ENCODE measurements around the gene SPTB.

The SPTB gene

DNA sequence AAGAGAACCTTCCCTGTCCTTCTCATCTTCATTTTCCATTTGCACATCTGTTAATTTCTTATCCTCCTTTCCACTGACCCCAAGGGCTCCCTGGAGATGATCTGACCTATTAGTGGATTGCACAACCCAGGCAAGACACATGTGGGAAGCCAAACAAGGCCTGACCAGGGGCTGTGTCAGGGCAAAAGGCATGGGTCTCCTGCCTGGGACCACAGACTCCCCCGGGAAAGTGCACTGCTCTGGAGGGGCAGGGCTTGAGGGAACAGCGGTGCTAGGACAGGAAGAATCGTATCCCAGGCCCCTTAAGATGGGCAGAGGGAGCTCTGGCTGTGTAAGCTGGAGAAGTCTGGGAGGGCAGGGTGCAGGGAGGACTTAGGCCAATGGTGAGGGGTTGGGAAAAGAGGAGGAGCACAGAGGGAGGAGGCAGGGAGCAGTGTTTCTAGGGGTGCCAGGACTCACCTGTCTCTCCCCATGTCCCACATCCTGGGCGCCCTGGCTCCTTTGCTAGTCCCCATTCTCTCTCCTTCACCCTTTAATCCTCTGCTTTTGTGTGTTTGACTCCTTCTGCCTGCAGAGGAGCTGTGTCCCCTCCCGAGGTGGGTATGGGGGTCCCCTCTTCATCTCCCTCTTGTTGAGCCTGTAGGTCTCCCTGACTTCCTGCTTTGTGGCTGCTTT is 150.2 kb downstream of the SPTB start:
- no peak for DNase-seq (ENCODE audit: low spot score)

DNA sequence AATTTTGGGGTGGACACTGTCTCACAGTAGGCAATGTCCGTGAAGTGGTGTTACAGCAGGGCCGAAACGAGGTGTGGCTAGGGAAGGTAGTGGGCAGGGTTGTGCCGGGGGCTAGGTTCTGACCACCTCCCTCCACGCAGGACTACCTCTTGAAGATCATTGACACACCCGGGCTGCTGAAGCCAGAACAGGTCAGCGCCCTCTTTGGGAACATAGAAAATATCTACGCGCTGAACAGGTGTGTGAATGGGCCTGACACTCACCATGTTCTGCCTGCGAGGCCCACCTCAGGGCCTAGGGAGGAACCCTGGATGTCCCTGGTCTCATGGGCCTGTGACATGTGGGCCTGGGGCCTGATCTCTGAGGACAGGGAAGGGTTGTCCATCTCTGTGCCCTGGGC is 150.9 kb downstream of the SPTB start:
- no peak for DNase-seq (ENCODE audit: low spot score)

DNA sequence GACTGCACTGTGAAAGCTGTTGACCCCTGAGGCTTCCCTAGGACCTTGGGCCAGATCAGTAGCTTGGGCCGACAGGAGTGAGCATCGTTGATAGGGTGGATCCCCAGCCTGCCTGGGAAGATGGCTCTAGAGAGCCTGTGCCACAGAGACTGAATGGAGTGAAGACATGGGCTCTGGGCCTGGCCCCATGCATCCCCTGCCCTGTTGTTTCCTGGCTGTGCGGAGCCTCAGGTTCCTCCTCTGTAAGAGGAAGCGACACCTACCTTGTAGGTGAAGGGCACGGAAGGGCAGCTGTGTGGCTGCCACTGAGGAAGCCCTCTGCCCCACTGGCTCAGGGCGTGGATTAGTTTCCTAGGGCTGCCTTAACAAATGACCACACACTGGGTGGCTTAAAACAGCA is 151.6 kb downstream of the SPTB start:
- DNase-seq (ENCODE audit: low spot score): no peak

DNA sequence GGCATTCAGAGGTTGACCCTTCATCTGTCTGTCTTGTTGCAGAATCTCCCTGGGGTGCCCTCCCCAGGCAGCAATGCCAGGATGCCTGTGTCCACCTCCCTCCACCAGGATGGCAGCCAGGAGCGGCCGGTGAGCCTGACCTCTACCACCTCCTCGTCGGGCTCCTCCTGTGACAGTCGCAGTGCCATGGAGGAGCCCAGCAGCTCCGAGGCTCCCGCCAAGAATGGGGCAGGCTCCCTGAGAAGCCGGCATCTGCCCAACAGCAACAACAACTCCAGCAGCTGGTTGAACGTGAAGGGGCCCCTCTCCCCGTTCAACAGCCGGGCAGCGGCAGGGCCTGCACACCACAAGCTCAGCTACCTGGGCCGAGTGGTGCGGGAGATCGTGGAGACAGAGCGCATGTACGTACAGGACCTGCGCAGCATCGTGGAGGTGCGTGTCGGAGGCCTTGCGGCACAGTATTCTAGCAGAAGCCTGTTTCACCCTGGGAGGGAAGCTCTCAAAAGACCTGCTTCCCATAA is 152.1 kb downstream of the SPTB start:
- no peak for DNase-seq (ENCODE audit: low spot score)

DNA sequence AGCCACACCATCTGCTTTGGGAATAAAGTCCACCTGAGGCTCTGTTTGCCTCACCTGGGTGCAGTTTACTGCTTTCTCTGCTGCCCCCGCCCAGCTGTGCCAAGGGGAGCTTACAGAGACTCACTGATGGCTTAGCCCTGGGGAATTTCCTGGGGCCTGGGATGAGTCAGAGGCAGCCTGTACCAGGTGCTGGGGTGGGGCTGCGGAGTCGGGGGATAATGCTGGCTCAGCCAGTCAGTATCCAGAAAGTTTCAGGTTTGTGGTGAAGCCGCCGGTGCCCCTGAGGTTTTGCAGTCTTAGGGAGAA is 153.2 kb downstream of the SPTB start:
- DNase-seq (ENCODE audit: low spot score): no peak

DNA sequence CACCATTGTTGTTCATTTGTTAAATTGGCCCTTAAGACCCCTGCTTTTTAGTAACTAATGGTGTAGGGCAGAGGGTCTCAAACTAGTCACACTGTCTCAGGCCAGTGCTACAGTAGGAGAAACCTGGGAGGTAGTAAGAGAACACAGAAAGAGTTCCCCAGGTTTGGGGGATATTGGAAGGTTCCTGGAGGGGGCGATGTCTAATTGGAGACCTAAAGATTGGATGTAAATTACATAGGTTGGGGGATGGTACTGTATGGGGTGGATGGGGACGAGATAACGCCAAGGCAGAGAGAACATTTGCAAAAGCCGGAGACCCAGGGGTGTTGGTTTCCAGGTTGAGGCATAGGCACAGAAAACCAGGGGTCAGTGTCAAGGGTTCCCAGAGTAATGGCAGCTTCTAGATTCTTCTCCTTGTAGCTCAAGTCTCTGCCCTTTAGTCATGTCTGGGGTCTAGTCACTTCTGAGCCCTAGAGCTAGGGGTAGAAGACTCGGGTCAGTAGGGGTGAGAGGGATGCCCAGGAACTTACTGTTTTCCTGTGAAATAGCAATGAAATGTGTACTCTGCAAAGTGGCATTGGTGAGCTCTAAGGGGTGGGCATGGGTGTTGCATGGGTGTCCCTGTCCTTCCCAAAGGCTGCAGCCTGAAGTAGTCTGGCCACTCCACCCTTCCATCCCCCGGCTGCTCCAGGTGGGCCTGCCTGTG is 153.7 kb downstream of the SPTB start:
- DNase-seq (ENCODE audit: low spot score): no peak

DNA sequence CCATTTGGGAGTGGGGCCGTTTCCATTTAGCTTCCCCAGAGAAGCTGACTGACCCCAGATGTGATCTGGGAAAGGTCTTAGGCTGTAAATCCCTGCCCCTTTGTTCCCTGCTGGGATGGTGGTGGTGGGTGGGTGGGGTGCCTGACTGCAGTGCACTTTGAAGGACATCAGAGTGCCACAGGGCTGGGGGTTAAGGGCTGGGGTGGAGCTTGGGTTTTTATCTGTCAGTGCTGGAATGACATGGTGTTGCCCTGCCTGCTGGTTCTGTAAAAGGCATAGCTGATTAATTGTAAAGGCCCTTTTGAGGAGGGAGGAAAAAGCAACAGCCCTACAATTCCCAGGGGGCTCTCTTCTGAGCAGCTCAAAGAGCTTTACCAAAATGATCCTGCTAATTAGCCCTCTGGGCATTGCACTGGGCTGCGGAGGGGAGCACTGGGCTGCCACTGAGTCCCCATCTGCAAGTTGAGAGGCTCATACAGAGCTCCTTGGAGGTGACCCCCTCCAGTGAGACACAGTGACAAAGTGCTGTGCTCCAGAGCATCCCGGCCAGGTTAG is 154.4 kb downstream of the SPTB start:
- no peak for DNase-seq (ENCODE audit: low spot score)

DNA sequence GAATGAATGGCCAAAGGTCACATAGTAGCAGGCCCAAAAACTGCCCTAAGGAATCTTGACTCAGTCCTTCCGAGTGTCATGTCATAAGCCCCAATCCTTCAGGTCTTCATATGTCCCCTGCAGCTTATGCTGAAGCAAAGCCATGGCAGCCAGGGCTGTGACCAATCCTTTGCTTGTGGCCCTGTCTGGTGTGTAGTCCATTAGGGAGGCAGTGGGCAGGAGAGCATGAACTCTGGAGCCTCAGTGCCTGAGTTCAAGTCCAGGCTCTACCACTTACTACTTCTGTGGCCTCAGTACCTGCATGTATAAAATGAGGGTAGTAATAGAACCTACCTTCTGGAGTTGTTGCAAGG is 155.2 kb downstream of the SPTB start:
- DNase-seq (ENCODE audit: low spot score): no peak

DNA sequence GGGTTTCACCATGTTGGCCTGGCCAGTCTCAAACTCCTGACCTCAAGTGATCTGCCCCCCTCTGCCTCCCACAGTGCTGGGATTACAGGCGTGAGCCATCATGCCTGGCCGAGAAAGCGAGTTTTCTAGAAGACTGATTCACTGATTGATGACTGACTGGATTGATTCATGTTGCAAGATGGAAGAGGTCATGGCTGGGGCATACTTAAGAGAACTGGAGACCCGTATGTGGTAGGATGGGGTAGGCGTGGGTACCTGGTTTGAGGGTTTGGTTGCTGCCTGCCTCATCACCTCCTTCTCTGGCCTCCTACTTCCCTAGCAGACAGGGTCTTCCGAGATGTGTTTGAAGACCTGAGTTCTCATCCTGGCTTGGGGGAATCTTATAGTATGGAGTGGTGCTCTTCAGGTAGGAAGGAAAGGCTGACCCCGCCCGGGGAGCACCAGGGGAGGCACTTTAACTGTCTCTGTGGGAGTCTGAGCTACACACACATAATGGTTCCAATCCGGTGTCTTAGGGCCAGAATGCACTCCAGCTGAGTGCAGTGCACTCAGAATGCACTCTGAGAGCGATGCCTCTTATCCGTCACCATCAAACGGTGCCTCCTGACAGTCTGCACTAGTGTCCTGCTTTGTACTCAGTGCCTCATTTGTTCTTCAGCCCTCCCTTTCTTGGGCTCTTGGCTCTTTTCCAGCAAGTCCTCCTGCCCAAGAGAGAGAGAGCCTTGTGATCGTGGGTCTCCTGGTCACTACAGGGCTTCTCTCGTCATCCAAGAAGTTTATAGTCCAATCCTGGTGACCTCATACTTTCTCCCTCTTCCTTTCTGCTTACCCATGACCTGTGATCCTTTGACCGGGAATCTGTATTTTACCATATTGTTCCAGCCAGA is 155.8 kb downstream of the SPTB start:
- DNase-seq (ENCODE audit: low spot score): peak; percentile 11

DNA sequence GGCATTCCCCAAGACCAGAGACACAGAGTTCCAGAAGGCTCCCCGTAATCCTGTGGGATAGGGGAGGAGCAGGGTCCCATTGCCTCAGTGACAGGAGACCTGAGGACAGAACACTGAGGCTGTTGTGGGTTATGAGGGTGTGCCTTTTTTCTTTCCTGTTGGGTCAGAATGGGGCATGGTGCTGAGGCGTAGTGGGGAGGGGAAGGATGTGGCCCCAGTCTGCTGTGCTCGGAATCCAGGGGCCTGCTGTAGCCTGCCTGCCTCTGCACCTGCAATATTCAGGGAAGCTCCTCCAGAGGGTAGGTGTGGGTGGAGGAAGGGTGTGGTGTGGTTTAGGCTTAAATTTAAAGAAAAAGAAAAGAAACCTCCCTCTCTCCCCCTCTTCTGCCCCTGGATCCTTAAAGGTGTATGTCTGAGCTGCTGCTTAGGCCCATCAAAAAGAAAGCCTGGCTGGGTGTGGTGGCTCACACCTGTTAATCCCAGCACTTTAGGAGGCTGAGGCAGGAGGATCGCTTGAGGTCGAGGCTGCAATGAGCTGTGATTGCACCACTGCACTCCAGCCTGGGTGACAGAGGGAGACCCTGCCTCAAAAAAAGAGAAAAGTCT is 156.8 kb downstream of the SPTB start:
- no peak for DNase-seq (ENCODE audit: low spot score)

DNA sequence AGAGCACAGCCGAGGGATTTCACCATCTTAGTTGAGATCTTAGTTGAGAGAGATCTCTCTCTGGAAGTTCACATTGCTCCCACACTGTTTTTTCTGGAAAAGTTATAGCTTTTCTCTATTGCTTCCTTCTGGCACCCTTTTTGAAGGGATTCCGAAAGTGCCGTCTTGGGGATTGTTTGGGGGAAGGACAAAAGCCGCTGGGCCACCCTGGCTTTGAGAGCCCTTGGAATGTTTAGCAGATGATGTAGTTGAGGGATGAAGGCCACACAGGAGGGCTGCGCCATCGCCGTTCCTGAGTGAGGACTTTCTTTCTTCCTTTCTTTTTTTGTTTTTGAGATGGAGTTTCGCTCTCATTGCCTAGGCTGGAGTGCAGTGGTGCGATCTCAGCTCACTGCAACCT is 157.8 kb downstream of the SPTB start:
- DNase-seq (ENCODE audit: low spot score): no peak

DNA sequence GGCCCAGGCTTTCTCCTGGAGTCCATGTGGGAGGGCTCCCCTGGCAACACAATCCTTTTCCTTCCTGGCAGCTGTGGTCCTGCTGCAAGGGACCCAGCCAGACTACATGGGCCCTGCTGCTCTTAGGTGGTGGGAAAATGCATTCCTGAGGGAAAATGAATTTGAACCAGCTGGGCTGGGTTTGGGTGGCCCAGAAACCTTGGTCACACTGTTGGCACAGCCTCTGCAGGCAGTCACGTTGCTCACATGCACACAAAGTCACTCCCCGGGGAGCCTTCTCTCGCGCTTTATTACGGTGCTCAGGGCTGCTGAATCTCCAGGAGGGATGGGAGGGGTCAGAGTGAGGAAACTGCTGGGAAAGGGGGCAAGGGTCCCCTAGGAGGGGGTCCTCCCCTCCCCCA is 158.3 kb downstream of the SPTB start:
- no peak for DNase-seq (ENCODE audit: low spot score)

DNA sequence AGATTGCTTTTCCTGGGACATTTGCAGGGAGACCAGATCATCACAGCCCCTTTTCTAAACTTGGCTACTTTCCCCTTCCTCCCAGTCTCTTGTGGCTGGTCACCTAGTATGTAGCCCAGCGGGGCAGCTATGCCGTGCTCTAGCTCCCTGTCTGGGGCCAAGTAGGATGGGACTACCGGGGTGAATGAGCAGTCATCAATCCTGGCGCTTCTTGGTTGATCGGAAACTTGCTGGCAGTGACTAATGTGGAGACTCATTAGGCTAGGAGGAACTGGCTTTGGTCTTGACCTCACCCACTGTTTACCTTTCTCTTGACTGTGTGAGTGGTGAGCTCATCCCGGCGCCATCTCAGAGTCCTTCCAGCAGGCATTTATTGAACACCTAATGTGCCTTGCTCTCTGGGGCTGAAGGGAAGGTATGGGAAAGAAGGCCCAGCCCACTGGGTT is 159.6 kb downstream of the SPTB start:
- DNase-seq (ENCODE audit: low spot score): no peak

DNA sequence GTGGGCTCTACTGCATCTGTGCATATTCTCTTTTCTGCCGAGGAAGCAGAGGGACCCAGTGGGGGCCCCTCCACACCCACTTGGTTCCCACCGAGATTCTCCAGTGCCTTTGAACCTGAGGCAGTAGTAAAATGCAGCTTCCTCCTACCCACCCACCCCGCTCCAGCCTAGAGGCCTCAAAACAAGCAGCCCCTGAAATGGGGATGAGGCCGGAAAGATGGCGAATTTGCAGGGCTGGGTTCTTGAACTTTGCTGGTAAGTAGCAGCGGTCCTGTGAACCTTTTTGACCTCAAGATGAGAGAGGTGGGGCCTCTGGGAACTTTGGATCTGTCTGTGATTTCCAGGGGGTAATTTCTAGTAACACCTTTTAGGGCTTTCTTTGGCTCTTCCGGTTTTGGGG is 160.1 kb downstream of the SPTB start:
- no peak for DNase-seq (ENCODE audit: low spot score)

DNA sequence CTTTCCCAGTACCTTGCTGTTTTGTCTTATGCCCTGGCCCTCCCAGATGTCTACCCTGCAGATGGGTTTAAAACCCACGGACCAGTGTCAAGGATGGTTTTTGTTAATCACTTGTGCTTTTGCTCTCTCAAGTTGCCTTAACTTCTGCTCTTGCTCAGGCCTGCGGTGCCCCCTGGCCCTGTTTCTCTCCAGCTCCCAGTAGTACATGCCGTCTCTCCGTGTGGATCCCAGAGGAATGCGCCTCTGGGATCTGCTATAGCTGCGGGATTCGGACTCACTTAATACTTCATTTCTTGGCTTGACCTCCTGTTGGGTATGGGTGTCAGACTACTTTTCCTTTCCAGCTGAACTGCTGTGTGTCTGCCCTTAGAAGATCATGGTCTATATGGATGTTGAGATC is 160.9 kb downstream of the SPTB start:
- no peak for DNase-seq (ENCODE audit: low spot score)

DNA sequence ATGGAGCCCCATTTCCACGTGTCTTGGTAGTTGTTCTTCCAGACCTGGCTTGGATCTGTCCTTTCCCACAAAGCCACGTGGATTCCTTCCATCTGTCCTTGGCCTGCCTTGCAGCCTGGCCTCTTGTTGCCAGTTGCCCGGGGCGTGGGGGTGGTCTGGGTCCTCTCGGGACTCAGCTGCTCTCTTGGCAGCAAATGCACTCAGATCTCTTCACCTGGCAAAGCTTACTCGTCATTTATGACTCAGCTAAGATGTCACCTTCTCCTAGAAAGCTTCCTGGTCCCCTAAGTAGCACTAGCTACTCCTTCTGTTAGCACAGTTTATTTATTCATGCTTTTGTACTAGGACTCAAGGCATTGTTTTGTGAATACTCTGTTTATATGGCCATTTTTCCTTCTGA is 161.8 kb downstream of the SPTB start:
- no peak for DNase-seq (ENCODE audit: low spot score)

DNA sequence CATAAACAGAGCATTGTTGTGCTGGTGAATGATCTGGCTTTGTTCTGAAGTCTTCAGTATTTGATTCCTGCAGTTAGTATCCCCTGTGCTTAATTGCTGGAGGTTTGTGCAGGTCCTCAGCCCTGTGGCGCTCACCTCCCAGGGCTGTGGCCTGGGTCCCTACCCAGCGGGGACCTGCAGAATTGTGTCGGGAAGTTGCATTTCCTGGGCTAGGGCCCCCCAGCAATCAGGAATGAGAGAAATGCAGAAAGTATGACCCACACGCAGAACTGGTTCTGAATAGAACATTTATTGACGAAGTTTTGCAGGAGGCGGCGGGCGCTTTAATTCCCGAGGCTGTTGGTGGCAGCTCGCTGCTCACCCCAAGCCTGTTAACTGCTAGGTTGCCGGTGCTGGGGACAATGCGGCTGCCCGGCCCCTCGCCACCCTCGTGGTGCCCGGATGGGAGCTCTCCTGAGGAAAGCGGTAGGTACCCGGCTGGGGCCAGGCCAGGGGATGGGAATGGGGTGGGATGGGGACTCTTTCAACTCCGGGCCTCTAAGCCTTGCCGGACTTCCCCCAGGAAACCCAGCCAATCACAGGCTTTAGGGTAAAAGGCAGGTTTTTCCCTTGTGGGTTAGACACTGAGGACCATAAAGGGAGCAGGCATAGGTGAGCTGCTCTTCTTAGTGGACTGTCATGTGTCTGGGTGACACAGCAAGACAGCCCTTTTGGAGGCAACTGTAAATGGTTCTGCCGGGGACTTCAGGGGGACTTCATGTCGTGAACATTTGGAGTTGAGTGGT is 163.9 kb downstream of the SPTB start:
- no peak for DNase-seq (ENCODE audit: low spot score)

DNA sequence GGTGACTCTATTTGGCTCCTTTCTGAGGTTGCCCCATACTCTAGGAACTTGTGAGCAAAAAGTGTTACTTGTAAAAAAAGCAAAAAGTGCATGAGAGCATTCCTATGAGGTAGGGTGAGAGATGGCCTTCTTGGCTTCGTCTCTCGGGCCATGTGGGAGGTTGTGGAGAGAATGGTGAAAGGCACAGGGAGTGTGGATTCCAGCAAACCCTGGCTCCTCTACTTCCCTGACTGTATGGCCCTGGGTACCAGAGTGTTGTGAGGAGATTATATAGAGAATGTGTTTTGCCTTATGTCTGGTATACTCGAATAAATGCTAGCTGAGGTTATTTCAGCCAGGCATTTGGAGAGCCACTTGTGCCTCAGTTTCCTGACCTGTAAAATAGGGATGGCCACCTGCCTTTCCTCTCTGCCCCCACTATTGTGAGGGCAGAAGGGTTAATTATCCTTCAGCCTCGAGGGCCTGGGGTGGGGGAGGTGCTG is 164.5 kb downstream of the SPTB start:
- DNase-seq (ENCODE audit: low spot score): no peak

DNA sequence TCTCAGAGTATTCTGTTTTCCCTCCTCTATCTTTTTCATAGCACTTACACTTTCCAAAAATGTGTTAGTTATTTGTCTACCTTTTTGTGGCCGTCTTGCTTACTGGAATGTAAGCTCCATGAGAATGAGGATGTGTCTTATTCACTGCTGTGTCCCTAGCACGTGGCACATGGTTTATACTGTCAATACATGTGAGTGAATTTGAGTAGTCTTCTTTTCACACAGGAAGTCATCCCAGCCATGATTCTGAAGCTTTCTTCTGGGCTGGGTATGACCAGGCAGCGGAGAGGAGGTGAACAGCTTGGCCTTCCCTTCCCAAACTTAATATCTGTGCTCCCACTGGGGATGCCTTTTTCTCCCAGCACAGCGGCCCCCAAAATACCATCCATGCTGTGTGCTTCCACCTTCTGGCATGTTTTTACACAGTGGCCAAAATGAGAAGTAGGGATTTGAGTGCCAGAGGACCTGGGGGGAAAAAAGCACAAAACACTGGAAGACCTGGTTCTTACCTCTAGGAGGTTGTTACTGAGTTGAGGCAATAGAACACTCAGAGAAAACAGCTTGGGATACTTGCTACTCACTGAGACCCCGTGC is 165.2 kb downstream of the SPTB start:
- DNase-seq (ENCODE audit: low spot score): no peak

DNA sequence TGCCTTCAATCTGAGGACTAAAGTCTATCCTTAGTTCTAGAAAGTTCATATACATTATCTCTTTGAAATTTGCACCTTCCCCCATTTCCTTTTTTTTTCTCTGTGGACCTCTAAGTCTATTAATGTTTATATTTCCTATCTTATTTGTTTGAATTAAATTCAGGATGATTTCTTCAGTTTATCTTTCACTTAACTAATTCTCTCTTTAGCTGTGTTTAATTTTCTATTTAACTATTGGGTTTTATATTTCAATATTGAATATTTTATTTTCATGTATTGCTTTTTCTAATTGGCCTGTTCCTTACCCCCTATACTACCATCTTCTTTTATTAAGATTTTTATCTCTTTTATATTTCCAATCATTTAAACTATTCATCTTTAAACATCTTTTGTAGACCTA is 166.0 kb downstream of the SPTB start:
- no peak for DNase-seq (ENCODE audit: low spot score)
